Naive thymus-derived CD8-positive, alpha-beta T cell (primary cell): ENCODE results near the gene DUSP8. TPM values are rescaled to one million over a fixed set of nuclear protein-coding genes. Genes with fewer than 3 reads are reported as not detected.

Experiments
- ATAC-seq, 2 donors: fragments of 150-1000 bp; cut with Tn5 transposase in 1 of 2; sonication (Bioruptor Pico), chemical (Tn5 transposase) in 1 of 2; 1 replicate in 1 of 2; 2 replicates in 1 of 2; pipeline ENCODE4 v1.10.0; 2021; ENCODE audit warnings: mild to moderate bottlenecking in 2 of 2, moderate library complexity in 2 of 2
- POLR2A ChIA-PET: fragments of 350-600 bp; sonication (Branson Sonifier 250); formaldehyde crosslinking; loops from one replicate; lab custom pipeline; 2021; ENCODE audit warnings: antibody characterized with exemption; lab: Charles Lee
- DNase-seq, 10 donors: peaks; one replicate each; pipeline versions ENCODE4 v3.0.0 to v3.0.0-alpha.2; 2020 to 2022
- H3K27ac Mint-ChIP-seq, 10 donors: one replicate each; pipeline ENCODE4 v1.8.0; 2020 to 2022; ENCODE audit warnings: mild to moderate bottlenecking in 10 of 10, mixed read lengths in 10 of 10, moderate library complexity in 4 of 10, inconsistent platforms in 1 of 10
- H3K27me3 Mint-ChIP-seq, 5 donors: one replicate each; pipeline ENCODE4 v1.8.0; 2021 to 2022; ENCODE audit warnings: mixed read lengths in 5 of 5
- H3K36me3 Mint-ChIP-seq, 3 donors: one replicate each; pipeline ENCODE4 v1.8.0; 2020 to 2022; ENCODE audit warnings: mixed read lengths in 3 of 3, mild to moderate bottlenecking in 2 of 3, inconsistent platforms in 1 of 3
- H3K4me1 Mint-ChIP-seq, 4 donors: one replicate each; pipeline ENCODE4 v1.8.0; 2021 to 2022; ENCODE audit warnings: mixed read lengths in 4 of 4
- H3K4me3 Mint-ChIP-seq, 10 donors: one replicate each; pipeline ENCODE4 v1.8.0; 2020 to 2022; ENCODE audit warnings: mild to moderate bottlenecking in 10 of 10, mixed read lengths in 10 of 10, moderate library complexity in 6 of 10, inconsistent platforms in 1 of 10
- H3K9me3 Mint-ChIP-seq, 9 donors: one replicate each; pipeline ENCODE4 v1.8.0; 2020 to 2022; ENCODE audit warnings: mixed read lengths in 9 of 9, mild to moderate bottlenecking in 3 of 9, inconsistent platforms in 1 of 9, moderate library complexity in 1 of 9
- polyA plus RNA-seq, 3 donors: library from polyadenylated mRNA; unstranded; fragments of 300-500 nt; fragmentation: Illumina TruSeq; gene quantifications; one replicate each; pipeline ENCODE4 v1.2.3, GENCODE V29; 2021
- total RNA-seq, 8 experiments: library from RNA in 2 of 8; stranded (reverse) in 2 of 8; gene quantifications; one replicate each; pipeline ENCODE4 v1.2.3 and lab custom pipeline; 2021 to 2026

Gene DUSP8
- total and polyA plus RNA-seq, 5 experiments from 2014 or later, result 0.17 to 5.1 (median 1.7) TPM; not detected in 1

DNA sequence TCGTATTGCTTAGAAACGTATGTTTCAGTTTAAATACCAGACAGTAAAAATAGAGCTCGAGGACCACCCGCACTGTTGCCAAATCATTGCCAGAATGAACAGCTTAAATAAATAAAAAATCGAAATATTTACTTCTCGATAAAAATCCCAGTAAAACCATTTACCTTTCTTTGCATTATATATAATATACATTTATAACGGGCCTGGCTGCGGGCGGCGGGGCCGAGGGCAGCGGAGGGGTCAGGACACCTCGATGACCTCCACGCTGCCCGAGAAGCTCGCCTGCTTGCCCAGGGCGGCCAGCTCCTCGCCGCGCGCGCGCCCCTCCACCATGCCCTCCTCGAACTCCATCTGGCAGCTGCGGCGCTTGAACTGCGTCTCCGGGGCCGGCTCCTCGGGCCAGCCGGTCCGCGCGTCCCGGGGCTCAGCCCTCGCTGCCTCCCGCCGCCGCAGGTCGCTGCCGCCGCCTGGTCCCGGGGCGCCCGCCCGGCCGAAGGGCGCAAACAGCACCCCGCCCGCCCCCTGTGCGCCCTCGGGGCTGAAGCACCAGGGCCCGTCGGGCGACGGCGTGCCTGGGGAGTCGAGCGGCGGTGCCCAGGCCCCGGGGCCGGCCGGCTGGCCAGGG is 15.7 kb downstream of the DUSP8 start:
- Mint-ChIP-seq H3K4me1 (no peaks in the 10 kb centered on the region), H3K27ac (no peak overlapping the region), H3K9me3 (no peaks in the 10 kb centered on the region), H3K27me3 (peaks cover 2 to 12% (median 5%) of the 10 kb centered on the region in 5 donors), H3K4me3 (no peak overlapping the region), H3K36me3 (peaks cover 0 to 12% (median 3%) of the 10 kb centered on the region in 3 donors)
- no peak for ATAC-seq
- POLR2A ChIA-PET, result interaction anchor here (1.2 kb wide), 2 partner anchors 9 to 18 kb away, joined by 3 to 4 read pairs; no protein-coding TSS in a partner anchor
- DNase-seq, result peak in 1 of 10 donors; percentile 19

DNA sequence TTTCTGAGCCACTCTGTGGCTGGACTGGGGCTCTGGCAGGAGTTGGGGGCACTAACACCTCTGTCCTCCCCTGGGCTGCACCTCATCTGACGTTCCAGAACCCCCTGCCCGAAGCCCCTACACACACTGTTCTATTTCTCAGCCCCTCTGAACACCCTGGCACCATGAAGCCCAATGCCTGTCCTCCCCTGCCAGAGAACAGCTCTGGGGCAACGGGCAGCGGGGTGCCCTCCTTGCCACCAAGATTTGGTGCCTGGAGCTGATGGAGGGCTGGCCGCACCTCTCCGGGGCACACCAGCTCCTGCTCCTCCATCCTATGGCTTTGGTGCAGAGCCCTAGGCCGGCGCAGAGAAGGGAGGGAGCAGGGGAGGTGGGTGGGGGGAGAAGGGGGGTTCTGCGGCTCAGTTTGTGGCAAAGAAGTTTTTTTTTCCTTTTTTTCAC is 16.3 kb downstream of the DUSP8 start:
- H3K4me3 Mint-ChIP-seq, result no peak overlapping the region
- peak in 1 of 2 donors; percentile 13 for ATAC-seq

DNA sequence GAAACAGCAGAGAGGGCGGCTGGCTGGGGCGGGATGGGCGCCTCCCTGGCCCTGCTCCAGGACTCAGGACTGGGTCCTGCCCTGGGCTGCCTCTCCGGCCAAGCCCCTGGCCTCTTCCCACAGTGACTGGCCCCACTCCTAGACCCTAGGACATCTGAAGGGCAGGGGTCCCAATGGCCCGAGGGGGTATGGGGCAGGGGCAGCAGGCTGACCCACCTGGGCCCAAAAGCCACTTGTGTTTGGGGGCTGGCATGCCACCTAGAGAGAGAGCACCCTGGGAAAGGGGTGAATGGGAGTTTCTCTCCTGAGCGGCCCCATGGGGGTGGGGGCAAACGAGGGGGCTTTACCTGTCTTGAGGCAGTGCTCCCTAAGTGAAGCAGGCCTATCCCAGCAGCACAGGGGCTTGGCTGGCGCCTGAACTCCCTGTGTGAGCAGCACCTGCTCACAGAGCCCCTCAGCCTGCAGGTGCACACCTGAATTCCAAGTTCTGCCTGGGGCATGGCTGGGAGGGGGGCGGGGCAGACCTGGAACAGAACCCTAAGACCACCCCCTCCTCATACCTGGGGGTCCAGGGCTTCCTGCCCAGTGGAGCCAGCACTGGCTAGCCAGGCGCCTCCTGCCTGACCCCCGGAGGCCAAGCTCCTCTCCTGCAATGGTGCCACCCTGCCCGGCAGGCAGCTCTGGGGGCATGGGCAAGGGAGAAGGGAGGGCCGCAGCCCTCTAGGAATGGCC is 16.9 kb downstream of the DUSP8 start:
- ATAC-seq (peak; percentile 19 to 24), DNase-seq (no peak)
- Mint-ChIP-seq H3K4me3 (no peak overlapping the region), H3K36me3 (peaks cover 0 to 12% (median 3%) of the 10 kb centered on the region in 3 donors), H3K9me3 (no peaks in the 10 kb centered on the region), H3K27me3 (peaks cover 2 to 15% (median 5%) of the 10 kb centered on the region in 5 donors), H3K4me1 (no peaks in the 10 kb centered on the region), H3K27ac (peak overlapping the region in 1 of 10 donors; percentile 28)
- POLR2A ChIA-PET, result interaction anchor here (1.2 kb wide), 1 partner anchor 10 kb away, joined by 4 read pairs; no protein-coding TSS in a partner anchor

More for the DNA sequence above, 16.3 kb downstream of the DUSP8 start:
- peaks cover 0 to 12% (median 3%) of the 10 kb centered on the region in 3 donors for H3K36me3 Mint-ChIP-seq
- peak in 1 of 10 donors; percentile 15 for DNase-seq
- POLR2A ChIA-PET, result interaction anchor here (1.2 kb wide), 2 partner anchors 9 to 19 kb away, joined by 3 to 4 read pairs; no protein-coding TSS in a partner anchor
- H3K27me3 Mint-ChIP-seq, result peaks cover 2 to 12% (median 5%) of the 10 kb centered on the region in 5 donors
- peak overlapping the region in 1 of 10 donors; percentile 28 for H3K27ac Mint-ChIP-seq
- no peaks in the 10 kb centered on the region for H3K9me3 Mint-ChIP-seq
- H3K4me1 Mint-ChIP-seq, result no peaks in the 10 kb centered on the region

DNA sequence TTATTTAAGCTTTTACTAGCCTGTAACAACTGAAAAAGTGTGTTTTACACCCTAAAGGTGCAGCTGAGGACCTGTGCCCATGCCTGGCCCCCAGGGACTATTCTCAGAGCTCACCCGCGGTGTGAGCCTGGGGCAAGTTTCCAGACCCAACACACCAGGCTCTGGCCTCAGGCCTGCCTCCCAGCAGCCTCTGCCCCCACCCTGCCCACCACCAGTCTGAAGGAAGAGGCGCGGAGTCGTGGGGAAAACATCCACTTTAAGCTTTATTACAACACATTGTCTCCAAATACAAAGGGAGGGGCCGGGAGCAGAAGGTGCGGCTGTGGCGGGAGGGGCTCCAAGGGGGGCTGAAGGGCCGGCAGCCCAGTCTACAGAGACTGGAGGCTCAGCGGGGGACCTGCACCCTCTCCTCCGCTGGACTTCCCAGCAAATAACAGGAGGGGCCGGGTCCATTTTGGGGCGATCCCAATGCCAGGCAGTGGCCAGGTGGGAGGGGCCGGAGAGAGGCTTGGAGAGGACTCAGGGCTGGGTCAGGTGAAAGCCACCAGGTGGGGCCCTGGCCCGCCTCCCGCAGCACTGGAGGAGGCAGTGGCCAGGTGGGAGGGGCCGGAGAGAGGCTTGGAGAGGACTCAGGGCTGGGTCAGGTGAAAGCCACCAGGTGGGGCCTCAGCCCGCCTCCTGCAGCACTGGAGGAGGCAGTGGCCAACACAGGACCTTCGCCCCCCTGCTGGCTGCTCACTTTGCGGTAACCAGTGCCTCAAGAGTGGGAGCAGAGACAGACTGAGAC is 18.1 kb downstream of the DUSP8 start:
- peak in 1 of 2 donors; percentile 8 for ATAC-seq
- no peak overlapping the region for H3K27ac Mint-ChIP-seq
- POLR2A ChIA-PET, result no interaction called here
- DNase-seq, result no peak
- peaks cover 0 to 12% (median 3%) of the 10 kb centered on the region in 3 donors for H3K36me3 Mint-ChIP-seq
- peaks cover 0 to 2% (median 0%) of the 10 kb centered on the region in 4 donors for H3K4me1 Mint-ChIP-seq
- peaks cover 6 to 23% (median 9%) of the 10 kb centered on the region in 5 donors for H3K27me3 Mint-ChIP-seq
- peak overlapping the region in 1 of 10 donors; percentile 42 for H3K4me3 Mint-ChIP-seq
- H3K9me3 Mint-ChIP-seq, result no peaks in the 10 kb centered on the region

DNA sequence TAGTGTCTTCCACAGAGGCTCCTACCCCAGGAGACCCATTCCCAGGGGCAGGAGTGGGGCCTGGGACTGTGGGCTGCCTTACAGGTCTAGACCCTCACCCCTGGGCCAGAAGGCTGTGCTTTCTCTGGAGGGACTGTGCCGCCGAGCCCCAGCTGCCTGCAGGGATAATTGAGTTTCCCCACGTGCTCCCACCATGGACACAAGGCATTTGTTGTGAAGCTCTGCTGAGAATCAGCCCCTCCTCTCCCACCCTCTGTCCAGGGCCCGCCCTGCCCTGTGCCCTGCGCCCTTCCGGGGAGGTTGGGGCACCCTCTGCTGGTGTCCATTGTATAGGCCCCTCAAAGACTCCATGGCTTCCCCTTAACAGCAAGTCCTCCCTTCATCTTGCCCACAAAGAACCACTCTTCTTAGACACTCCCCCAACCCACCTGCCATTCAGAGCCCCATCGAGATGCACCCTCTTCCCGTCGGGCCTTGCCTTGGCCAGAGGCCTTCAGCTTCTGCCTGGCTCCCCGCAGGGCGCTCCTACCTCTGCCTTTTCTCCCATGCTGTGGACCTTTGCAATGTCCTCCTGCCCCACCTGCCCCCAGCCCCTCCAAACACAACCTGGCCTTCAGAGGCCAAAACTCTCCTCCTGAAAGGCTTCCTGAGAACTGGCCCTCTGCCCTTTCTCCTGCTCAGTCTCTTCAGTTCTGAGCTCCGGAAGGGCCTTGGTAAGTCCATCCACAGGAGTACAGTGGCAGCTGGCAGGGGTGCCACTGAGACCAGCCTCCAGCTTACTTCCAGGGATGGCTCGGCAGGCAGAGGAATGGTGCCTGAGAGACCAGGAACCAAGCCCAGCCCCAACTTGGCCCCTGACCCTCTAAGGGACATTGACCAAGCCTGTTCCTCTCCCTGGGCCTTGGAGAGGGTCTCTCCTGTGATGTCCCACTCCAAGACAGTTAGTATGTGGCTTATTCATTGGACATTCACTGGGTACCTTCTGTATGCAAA is 22.4 kb downstream of the DUSP8 start:
- Mint-ChIP-seq H3K4me3 (peak overlapping the region in 5 of 10 donors; percentile 7 to 50 (median 36)), H3K27ac (no peak overlapping the region), H3K36me3 (no peaks in the 10 kb centered on the region), H3K4me1 (peaks cover 2 to 10% (median 6%) of the 10 kb centered on the region in 4 donors), H3K9me3 (no peaks in the 10 kb centered on the region), H3K27me3 (peaks cover 9 to 46% (median 18%) of the 10 kb centered on the region in 5 donors)
- POLR2A ChIA-PET, result no interaction called here
- ATAC-seq (no peak), DNase-seq (no peak)

DNA sequence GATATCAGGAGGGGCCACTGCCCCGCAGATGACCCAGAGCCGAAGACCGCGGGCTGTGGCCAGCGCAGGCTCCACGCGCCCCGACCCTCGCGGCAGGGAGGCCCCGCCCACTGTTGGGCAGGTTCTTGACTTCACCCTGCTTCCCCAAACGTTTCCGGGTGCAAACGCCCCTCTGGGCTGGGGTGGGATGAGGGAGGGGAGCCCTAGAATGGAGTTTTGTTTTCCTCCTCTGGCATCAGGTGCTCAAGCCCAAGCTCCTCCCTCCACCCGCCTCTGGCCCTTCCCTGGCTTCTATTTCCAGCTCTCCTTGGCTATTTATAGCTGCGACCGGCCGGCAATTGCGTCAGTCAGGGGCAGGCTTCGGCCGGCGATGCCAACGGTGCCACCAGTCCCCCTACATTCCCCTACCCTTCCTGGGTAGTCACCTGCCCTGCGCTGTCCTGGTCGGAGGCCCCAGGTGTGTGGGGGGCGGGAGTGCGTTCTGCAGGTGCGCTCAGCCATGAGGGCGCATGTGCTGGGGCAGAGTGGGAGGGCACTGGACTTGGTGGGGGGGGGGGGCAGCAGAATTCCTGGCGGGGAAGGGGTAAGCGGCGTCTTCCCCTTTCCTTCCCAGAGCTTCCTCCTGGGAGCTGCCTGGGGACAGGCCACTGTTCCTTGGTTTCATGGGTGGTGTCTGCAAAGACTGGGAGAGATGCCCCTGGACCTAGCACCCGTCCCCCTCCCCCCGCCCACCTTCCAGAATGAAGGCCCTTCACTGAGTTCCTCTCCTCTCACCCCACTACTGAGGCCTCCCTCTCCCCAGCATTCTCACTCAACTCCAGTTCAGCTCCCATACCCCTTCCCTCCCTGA is 23.6 kb downstream of the DUSP8 start:
- Mint-ChIP-seq H3K27ac (peak overlapping the region in 2 of 10 donors; percentile 19 to 34), H3K36me3 (no peaks in the 10 kb centered on the region), H3K4me1 (peaks cover 2 to 10% (median 6%) of the 10 kb centered on the region in 4 donors), H3K4me3 (peak overlapping the region in 6 of 10 donors; percentile 11 to 50 (median 32)), H3K27me3 (peaks cover 9 to 48% (median 18%) of the 10 kb centered on the region in 5 donors), H3K9me3 (no peaks in the 10 kb centered on the region)
- ATAC-seq (no peak), DNase-seq (no peak)
- POLR2A ChIA-PET, result interaction anchor here (1.1 kb wide), 1 partner anchor 22 kb away, joined by 4 read pairs; no protein-coding TSS in a partner anchor

DNA sequence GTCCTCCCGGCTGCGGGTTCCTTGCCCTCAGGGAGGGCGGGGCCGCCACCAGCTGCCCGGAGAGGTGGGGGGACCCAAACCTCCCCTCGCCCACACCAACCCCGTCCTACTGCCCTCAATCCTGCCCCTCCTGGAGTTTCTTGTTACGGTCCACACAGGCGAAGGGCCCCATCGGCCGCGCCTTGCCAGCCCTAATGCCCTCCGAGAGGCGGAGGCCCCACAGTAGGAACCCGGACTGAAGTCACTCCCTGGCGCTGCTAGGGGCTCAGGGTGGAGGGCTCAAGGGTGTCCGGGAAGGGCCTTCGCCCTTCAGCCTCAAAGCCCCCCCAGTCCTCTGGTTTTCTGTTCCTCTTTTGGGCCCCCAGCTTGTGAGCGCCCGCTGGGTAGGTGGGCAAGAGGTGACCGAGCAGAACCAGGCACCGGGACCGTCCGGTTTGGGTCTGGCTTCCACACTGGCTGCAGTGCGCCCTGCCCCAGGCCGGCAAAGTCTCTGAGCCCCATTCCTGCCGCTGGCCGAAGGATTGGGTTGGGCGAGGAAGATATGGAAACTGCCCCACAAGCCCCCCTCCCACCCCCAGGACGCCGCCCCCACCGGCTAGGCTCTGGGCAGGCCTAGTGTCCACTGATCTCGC is 24.5 kb downstream of the DUSP8 start:
- no peaks in the 10 kb centered on the region for H3K36me3 Mint-ChIP-seq
- peaks cover 9 to 44% (median 18%) of the 10 kb centered on the region in 5 donors for H3K27me3 Mint-ChIP-seq
- no peak for DNase-seq
- H3K4me1 Mint-ChIP-seq, result peaks cover 2 to 10% (median 6%) of the 10 kb centered on the region in 4 donors
- no peak for ATAC-seq
- no peaks in the 10 kb centered on the region for H3K9me3 Mint-ChIP-seq
- H3K4me3 Mint-ChIP-seq, result peak overlapping the region in 8 of 10 donors; percentile 16 to 69 (median 36)
- H3K27ac Mint-ChIP-seq, result no peak overlapping the region
- POLR2A ChIA-PET, result interaction anchor here (1.1 to 1.9 kb wide), 2 partner anchors 23 to 26 kb away, joined by 4 to 28 read pairs; partner anchors contain the start of gene DUSP8

DNA sequence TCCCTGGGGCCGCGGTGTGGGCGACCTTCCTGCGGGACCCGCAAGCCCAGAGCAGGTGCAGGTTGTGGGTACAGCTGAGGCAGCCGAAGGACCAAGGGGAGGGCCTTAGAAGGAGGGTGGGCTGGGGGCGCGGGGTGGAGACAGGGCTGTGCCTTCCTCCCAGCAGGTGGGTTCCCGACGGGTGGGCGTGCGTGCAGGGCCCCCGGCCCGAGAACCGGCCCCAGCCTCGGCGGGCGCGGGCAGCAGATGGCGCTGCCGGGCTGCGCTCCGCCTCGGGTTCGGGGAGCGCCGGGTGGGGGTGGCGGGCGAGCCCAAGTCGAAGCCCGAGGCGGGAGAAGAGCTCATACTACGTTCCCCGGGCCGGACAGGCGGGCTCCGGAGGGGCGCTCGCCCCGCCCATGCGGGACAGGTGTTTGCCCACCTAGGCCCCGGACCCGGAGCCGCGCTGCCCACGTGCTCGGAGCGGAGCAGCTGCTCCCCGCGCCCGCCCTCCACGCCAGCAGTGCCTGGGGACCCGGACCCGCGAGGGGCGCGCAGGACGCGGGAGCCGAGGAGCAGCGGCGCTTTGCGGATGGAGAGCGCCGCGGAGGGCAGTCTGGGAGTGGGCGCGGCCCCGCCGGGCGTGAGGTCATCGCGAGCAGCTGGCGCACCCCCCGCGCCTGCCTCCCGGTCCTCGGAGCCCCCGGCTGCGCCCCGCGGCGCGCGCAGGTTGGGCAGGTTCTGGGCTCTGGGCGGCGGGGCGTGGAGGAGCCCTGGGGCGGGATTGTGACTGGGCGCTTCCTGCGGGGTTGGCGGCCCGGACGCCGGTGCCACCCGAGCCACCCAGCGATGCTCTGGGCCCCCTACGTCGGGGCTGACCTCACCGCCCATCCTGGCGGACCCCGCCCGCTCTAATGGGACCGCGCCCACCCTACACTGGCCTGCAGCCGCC is 25.3 kb downstream of the DUSP8 start:
- Mint-ChIP-seq H3K9me3 (no peaks in the 10 kb centered on the region), H3K36me3 (no peaks in the 10 kb centered on the region)
- POLR2A ChIA-PET, result interaction anchor here (1.4 to 1.9 kb wide), 2 partner anchors 23 to 27 kb away, joined by 5 to 28 read pairs; partner anchors contain the start of gene DUSP8

DNA sequence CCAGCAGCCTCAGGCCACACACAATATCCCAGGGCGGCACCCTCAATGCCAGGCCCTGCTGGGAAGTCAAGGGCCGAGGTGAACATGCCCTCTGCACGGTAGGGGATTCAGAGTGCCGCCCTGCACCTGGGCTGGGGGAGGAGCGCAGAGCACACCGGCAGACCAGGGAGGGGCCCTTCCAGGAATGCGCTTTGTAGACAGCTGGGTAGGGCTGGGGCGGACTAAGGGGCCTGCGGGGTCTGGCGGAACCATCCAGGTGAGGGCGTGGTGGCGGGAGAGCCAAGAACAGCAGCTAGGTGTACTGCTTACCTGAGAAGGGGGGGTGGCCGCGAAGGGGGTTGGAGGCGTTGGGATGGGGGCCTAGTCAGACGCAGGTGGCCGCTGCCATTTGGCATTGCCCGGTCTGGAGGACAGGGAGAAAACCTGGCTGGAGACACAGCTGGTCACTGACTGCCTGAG is 26.0 kb downstream of the DUSP8 start:
- Mint-ChIP-seq H3K27ac (no peak overlapping the region), H3K4me1 (peaks cover 2 to 10% (median 6%) of the 10 kb centered on the region in 4 donors), H3K9me3 (no peaks in the 10 kb centered on the region), H3K27me3 (peaks cover 9 to 48% (median 17%) of the 10 kb centered on the region in 5 donors), H3K4me3 (peak overlapping the region in 8 of 10 donors; percentile 7 to 64 (median 40)), H3K36me3 (no peaks in the 10 kb centered on the region)
- no peak for ATAC-seq
- POLR2A ChIA-PET, result interaction anchor here (1.4 to 1.9 kb wide), 2 partner anchors 24 to 27 kb away, joined by 5 to 28 read pairs; partner anchors contain the start of gene DUSP8
- DNase-seq, result no peak

More for the DNA sequence above, 25.3 kb downstream of the DUSP8 start:
- ATAC-seq (peak; percentile 81 to 83), DNase-seq (peak in 8 of 10 donors; percentile 32 to 67 (median 56))
- Mint-ChIP-seq H3K27me3 (peaks cover 9 to 45% (median 17%) of the 10 kb centered on the region in 5 donors), H3K4me1 (peaks cover 2 to 10% (median 6%) of the 10 kb centered on the region in 4 donors), H3K4me3 (peak overlapping the region in 7 of 10 donors; percentile 7 to 64 (median 45)), H3K27ac (no peak overlapping the region)
